ENCODE measurements around the gene HKDC1.
"Not testable (repeated sequence)": the region's sequence is repeated elsewhere in the genome, so short reads cannot be mapped to it uniquely, and the experiment has no call there.

The HKDC1 gene

DNA sequence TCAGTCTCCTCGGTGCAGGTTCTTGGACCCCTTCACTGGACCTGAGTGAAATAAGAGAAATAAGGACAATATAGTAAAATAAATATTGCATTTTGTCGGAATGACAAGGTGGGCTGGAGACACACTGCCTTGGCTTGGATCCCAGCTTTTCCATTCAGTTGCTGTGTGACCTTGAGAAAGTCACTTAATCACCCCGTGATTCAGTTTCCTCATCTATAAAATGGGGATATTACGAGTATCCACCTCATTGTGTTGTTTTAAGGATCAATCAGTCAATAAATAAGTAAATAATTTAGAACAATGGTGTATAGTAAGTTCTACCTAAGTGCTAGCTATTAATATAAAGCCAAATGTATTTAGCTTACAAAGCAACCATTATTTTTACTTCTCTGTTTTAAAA is 87.3 kb downstream of the HKDC1 start:
- in situ Hi-C loops (cut with HindIII; ENCODE audit: low pct_ligation_motif_present, low pct_unique_long_range_greater_than_20kb, low sequenced_read_pairs) = no loop called here
- no peak for DNase-seq

DNA sequence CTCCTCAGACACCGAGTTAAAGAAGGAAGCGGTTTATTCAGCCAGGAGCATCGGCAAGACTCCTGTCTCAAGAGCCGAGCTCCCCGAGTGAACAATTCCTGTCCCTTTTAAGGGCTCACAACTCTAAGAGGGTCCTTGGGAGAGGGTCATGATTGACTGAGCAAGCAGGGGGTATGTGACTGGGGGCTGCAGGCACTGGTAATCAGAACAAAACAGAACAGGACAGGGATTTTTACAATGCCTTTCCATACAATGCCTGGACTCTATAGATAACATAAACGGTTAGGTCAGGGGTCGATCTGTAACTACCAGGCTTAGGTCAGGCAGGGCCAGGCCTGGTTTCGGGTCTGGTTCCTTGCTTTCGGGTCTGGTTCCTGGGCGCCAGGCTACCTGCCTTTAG is 88.2 kb downstream of the HKDC1 start:
- in situ Hi-C loops (cut with HindIII; ENCODE audit: low pct_ligation_motif_present, low pct_unique_long_range_greater_than_20kb, low sequenced_read_pairs); DNase-seq: not testable (repeated sequence)

DNA sequence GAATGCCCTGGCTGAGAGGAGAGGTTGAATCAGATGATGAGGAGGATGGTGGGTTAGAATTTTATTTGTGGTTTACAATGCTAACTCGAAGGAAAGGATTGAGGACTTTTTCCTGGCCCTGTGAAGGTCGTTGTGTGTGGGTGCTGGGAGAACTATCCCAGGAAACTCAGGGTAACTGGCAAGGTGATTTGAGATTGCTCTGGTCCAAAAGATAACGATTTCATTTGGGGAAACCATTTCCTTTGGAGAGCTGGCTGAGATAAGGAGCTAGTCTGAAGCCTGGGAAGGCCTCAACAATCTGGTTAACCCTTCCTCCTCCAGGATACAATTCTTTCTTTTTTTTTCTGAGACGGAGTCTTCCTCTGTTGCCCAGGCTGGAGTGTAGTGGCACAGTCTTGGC is 91.2 kb downstream of the HKDC1 start:
- no peak for DNase-seq
- in situ Hi-C loops (cut with HindIII; ENCODE audit: low pct_ligation_motif_present, low pct_unique_long_range_greater_than_20kb, low sequenced_read_pairs) = no loop called here

- no peak for DNase-seq
- in situ Hi-C loops (cut with HindIII; ENCODE audit: low pct_ligation_motif_present, low pct_unique_long_range_greater_than_20kb, low sequenced_read_pairs) = no loop called here
Measured at GRCh38 chr10:69312528-69312927, 92.4 kb downstream of the HKDC1 start.

- no peak for DNase-seq
- in situ Hi-C loops (cut with HindIII; ENCODE audit: low pct_ligation_motif_present, low pct_unique_long_range_greater_than_20kb, low sequenced_read_pairs) = no loop called here
Measured at GRCh38 chr10:69315100-69315542, 95.0 kb downstream of the HKDC1 start.

DNA sequence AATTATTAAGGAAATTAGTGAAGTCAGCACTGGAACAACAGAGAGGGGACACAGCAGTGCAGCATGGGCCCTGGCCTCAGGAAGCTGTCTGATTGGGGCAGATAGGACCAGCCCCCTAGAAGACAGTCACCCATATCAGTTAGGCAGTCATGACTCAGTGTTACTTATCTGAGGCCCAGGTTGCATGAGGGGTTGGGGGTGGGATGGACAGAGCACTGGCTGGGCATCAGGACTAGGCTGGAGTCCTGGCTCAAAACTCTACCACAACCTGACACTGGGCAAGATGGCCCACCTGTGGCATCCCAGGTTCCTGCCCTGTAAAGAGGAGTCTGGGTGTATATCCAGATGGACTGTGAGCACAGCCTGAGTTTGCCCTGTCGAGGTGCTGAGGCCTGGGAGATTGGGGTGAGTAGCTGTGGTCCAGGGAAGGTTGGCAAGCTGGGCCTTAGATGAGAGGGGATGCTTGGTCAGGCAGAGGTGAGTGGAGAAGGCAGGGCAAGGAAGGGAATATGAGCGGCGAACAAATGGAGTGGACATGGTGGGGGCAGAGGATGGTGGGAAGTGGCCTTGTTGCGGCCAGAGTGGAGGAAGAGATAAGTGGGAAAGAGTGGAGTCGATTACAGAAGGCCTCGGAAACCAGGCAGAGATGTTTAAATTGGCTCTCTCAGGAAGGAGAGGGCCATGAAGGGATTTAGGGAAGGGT is 95.6 kb downstream of the HKDC1 start:
- in situ Hi-C loops (cut with HindIII; ENCODE audit: low pct_ligation_motif_present, low pct_unique_long_range_greater_than_20kb, low sequenced_read_pairs) = no loop called here
- no peak for DNase-seq

- in situ Hi-C loops (cut with HindIII; ENCODE audit: low pct_ligation_motif_present, low pct_unique_long_range_greater_than_20kb, low sequenced_read_pairs) = no loop called here
- peak; percentile 33 for DNase-seq
Measured at GRCh38 chr10:69316313-69317059, 96.4 kb downstream of the HKDC1 start.

Data from ACHN (cell line).